Kidney (tissue), 14 donors: ENCODE data around the gene SPTBN1. TPM values are rescaled to one million over a fixed set of nuclear protein-coding genes. Genes with fewer than 3 reads are reported as not detected.
A peak's percentile ranks its signal among the peaks of the same experiment; 100 is the strongest.

Experiments
- DNase-seq, 5 donors: peaks; one replicate each; pipeline ENCODE4 v3.0.0-alpha.2; 2013 to 2020
- FAIRE-seq: peaks from 2 replicates; lab custom pipeline; 2012; peaks lifted over from hg19 to GRCh38; lab: Jason Lieb, UNC
- H3K27ac ChIP-seq, 2 donors: one replicate each; pipeline ENCODE4 v1.7.0; 2013; ENCODE audit warnings: low read depth in 2 of 2, low read length in 2 of 2, inconsistent platforms in 1 of 2
- H3K27me3 ChIP-seq: one replicate; pipeline ENCODE4 v1.7.1; 2013; ENCODE audit warnings: low read length, inconsistent platforms; ENCODE audit not compliant: control insufficient read depth, insufficient read depth
- H3K36me3 ChIP-seq, 3 donors: one replicate each; pipeline versions ENCODE4 v1.7.0 to v1.7.1; 2013; ENCODE audit warnings: low read length in 3 of 3, control low read depth in 1 of 3, inconsistent platforms in 1 of 3; ENCODE audit not compliant: insufficient read depth in 3 of 3, control insufficient read depth in 2 of 3
- H3K4me1 ChIP-seq, 3 donors: one replicate each; pipeline versions ENCODE4 v1.7.0 to v1.7.1; 2013; ENCODE audit warnings: low read length in 3 of 3, inconsistent platforms in 1 of 3, low read depth in 1 of 3; ENCODE audit not compliant: control insufficient read depth in 2 of 3, insufficient read depth in 2 of 3
- H3K4me3 ChIP-seq, 3 donors: one replicate each; pipeline versions ENCODE4 v1.7.0 to v1.8.1; 2013; ENCODE audit warnings: low read length in 3 of 3, control low read depth in 1 of 3, inconsistent platforms in 1 of 3
- H3K9ac ChIP-seq, 3 donors: one replicate each; pipeline versions ENCODE4 v1.7.0 to v1.7.1; 2013; ENCODE audit warnings: low read length in 3 of 3, control low read depth in 1 of 3, inconsistent platforms in 1 of 3
- H3K9me3 ChIP-seq, 3 donors: one replicate each; pipeline versions ENCODE4 v1.7.0 to v1.7.1; 2013; ENCODE audit warnings: low read length in 3 of 3, control low read depth in 1 of 3, inconsistent platforms in 1 of 3; ENCODE audit not compliant: control insufficient read depth in 2 of 3, insufficient read depth in 1 of 3
- intact Hi-C: fragments of 100-400 bp; cut with DNase I; formaldehyde crosslinking; loops from one replicate; pipeline ENCODE4 v1.11.1; 2022
- polyA plus RNA-seq: library from polyadenylated mRNA; stranded (reverse); fragments of 350-450 nt; fragmentation: Illumina TruSeq; extraction: RNeasy Lipid Tissue Mini Kit (QIAGEN cat#74804); gene quantifications from one replicate; pipeline ENCODE4 v1.2.3, GENCODE V29; 2014; ENCODE audit warnings: low read depth, low replicate concordance; ENCODE audit not compliant: insufficient read depth
- total RNA-seq: library from RNA; stranded (reverse); fragmentation: NEBNext Ultra II Directional; extraction: Animal tissue kit (Norgen Biotek cat#: 25700); gene quantifications from one replicate; pipeline ENCODE4 v1.2.1, GENCODE V29; 2021
- TF ChIP-seq, protein P1 (sequence below): IDR thresholded peaks from 3 replicates; pipeline ENCODE4 v1.5.1; 2012; ENCODE audit warnings: mild to moderate bottlenecking, moderate library complexity, borderline replicate concordance; ENCODE audit not compliant: insufficient read depth; ENCODE audit errors: extremely low read depth
- donor health status: control.
- donor health status: control.
- donor health status: control.
- donor health status: control.
- donor health status: control.
- donor health status: DM: yes; HTN: yes; CAD: no.
- donor health status: Normal renal cell carcinoma (clear cell type).

The SPTBN1 gene
- total and polyA plus RNA-seq, 2 donors from 2014 or later, result 93.2 to 313 TPM

DNA sequence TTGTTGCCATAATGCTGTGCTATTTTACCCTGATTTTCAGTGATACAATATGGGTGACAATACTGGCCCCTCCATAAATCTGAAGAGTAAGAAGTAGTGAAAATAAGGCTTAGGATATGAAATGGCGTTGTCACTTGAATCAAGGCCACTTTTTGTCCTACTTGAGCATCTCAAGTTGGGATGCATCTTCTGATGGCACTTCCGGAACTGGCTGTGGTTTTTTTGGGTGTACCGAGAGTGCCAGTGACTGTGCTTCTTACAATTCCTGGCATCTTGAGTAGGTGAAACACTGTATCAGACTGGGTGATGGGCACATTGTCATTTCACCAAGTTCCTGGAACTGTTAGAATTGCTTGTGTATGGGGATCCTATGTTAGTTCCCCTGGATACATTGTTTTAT lies 214.9 kb downstream of the SPTBN1 start:
- Histone ChIP-seq H3K27me3 (no peaks in the 10 kb centered on the region), H3K36me3 (peaks cover 19 to 41% (median 24%) of the 10 kb centered on the region in 3 donors), H3K4me3 (no peak overlapping the region), H3K27ac (no peak overlapping the region), H3K9me3 (no peaks in the 10 kb centered on the region), H3K9ac (no peak overlapping the region), H3K4me1 (peaks cover 0 to 21% (median 16%) of the 10 kb centered on the region in 3 donors)
- DNase-seq, result no peak
- no peak for FAIRE-seq
- TF ChIP-seq, protein P1, sequence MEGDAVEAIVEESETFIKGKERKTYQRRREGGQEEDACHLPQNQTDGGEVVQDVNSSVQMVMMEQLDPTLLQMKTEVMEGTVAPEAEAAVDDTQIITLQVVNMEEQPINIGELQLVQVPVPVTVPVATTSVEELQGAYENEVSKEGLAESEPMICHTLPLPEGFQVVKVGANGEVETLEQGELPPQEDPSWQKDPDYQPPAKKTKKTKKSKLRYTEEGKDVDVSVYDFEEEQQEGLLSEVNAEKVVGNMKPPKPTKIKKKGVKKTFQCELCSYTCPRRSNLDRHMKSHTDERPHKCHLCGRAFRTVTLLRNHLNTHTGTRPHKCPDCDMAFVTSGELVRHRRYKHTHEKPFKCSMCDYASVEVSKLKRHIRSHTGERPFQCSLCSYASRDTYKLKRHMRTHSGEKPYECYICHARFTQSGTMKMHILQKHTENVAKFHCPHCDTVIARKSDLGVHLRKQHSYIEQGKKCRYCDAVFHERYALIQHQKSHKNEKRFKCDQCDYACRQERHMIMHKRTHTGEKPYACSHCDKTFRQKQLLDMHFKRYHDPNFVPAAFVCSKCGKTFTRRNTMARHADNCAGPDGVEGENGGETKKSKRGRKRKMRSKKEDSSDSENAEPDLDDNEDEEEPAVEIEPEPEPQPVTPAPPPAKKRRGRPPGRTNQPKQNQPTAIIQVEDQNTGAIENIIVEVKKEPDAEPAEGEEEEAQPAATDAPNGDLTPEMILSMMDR, result no peak
- intact Hi-C loops, result no loop called here

DNA sequence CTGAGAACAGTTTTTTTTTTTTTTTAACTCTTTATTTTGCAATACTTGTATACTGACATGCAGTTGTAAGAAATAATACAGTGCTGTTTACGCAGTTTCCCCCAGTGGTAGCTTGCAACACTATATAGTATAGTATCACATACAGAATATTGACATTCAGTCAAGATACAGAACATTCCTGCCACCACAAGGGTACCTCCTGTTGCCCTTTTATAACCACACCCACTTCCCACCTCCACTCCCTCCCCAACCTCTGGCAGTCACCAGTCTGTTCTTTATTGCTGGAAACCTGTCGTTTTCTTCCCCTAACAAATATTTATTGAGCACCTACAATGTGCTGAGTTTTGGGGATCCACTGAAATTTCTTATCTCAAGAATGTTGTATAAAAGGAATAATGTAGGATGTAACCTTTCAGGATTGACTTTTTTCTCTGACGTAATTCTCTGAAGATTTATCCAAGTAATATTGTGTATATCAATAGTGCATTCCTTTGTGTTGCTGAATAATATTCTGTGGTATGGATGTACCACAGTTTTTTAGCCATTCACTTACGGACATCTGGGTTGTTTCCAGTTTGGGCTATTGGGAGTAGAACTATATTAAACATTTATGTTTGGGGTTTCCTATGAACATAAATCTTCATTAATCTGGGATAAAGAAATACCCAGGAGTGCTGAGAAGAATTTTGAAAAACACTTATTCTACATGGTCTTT lies 215.9 kb downstream of the SPTBN1 start:
- Histone ChIP-seq H3K4me3 (no peak overlapping the region), H3K9ac (peak overlapping the region in 1 of 3 donors; percentile 43), H3K4me1 (peaks cover 0 to 20% (median 16%) of the 10 kb centered on the region in 3 donors), H3K36me3 (peaks cover 17 to 31% (median 24%) of the 10 kb centered on the region in 3 donors), H3K27ac (peak overlapping the region in 1 of 2 donors; percentile 70), H3K9me3 (no peaks in the 10 kb centered on the region), H3K27me3 (no peaks in the 10 kb centered on the region)
- TF ChIP-seq, protein P1, result no peak
- DNase-seq, result no peak
- FAIRE-seq, result no peak
- intact Hi-C loops, result no loop called here

DNA sequence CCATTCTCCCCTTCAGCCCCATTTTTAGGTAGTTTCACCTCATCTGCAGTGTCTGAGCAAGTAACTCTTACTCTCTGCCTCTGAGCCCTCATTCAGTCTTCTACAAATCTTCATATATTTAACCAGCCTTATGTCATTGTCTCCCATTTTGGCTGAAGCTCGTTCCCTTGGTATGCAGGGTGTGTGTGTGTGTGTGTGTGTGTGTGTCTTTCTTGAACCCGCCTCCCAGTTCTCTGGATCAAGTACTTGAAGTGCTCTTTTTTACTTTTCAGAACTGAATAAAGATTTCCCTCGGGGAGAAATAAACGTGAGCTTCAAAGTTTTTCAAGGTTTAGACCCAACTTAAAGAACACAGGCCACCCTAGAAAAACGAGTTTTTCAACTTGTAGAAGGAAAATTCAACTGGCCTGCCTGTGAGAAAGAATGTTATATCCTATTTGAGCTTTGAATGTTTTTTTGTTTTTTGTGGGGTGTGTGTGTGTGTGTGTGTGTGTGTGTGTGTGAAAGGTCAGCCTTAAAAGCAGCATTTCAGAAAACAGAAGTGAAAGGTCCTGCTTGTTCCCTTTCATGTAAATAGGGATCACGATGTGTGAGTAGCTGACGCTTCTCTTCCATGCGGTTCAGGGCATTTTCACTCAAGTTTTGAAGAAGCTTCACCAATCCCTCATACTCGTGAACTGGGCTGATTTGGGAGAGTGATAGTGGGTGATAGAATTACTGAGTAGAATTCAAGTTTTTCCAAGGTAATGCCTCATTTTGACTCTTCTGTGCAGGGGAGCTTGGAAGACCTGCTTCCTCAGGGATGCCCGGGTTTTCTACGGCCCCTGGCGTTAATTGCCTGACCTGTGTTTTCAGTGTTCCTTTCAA lies 216.7 kb downstream of the SPTBN1 start:
- DNase-seq (peak in 2 of 5 donors; percentile 68 to 73), FAIRE-seq (no peak)
- TF ChIP-seq, protein P1, result no peak
- intact Hi-C loops, result no loop called here
- Histone ChIP-seq H3K36me3 (peaks cover 15 to 23% (median 20%) of the 10 kb centered on the region in 3 donors), H3K27me3 (no peaks in the 10 kb centered on the region), H3K4me1 (peaks cover 0 to 16% (median 16%) of the 10 kb centered on the region in 3 donors), H3K9me3 (no peaks in the 10 kb centered on the region), H3K27ac (peak overlapping the region; percentile 85 to 91), H3K4me3 (no peak overlapping the region), H3K9ac (peak overlapping the region in 1 of 3 donors; percentile 43)
